HepG2 (cell line): ENCODE data around the gene HSPA14. TPM values are rescaled to one million over a fixed set of nuclear protein-coding genes. Genes with fewer than 3 reads are reported as not detected.

Experiments
- BRCA1 ChIP-seq: sonication (generic); formaldehyde crosslinking; IDR thresholded peaks from 2 replicates; pipeline ENCODE4 v1.4.0; 2020; ENCODE audit warnings: missing genetic modification reagents
- CHD2 ChIP-seq: IDR thresholded peaks from 2 replicates; pipeline ENCODE4 v1.6.1; 2011; ENCODE audit warnings: low read depth, low read length, improper control_type of control experiment
- CREBL2 ChIP-seq: sonication (generic); formaldehyde crosslinking; IDR thresholded peaks from 2 replicates; pipeline ENCODE4 v1.8.1; 2023; ENCODE audit warnings: missing genetic modification reagents, mild to moderate bottlenecking, borderline replicate concordance
- ELF1 ChIP-seq: sonication (generic); formaldehyde crosslinking; IDR thresholded peaks from 2 replicates; pipeline ENCODE4 v1.4.0; 2020; ENCODE audit warnings: missing genetic modification reagents
- GTF3A ChIP-seq: sonication (generic); formaldehyde crosslinking; conservative IDR thresholded peaks from 2 replicates; pipeline ENCODE4 v1.4.0; 2020; ENCODE audit warnings: mild to moderate bottlenecking, missing genetic modification reagents
- HDAC2 ChIP-seq: sonication (generic); formaldehyde crosslinking; IDR thresholded peaks from 2 replicates; pipeline ENCODE4 v1.4.0; 2020; ENCODE audit warnings: missing genetic modification reagents
- HOMEZ ChIP-seq: IDR thresholded peaks from 2 replicates; pipeline ENCODE4 v1.6.1; 2016; ENCODE audit warnings: low read depth
- KAT2B ChIP-seq: fragments of 150-350 bp; IDR thresholded peaks from 2 replicates; pipeline ENCODE4 v1.6.1; 2014; ENCODE audit warnings: low read depth, low read length, borderline replicate concordance
- KLF12 ChIP-seq: sonication (generic); formaldehyde crosslinking; IDR thresholded peaks from 2 replicates; pipeline ENCODE4 v1.4.0; 2020; ENCODE audit warnings: missing genetic modification reagents, borderline replicate concordance
- NR0B2 ChIP-seq: sonication (generic); formaldehyde crosslinking; IDR thresholded peaks from 2 replicates; pipeline ENCODE4 v1.4.0; 2020; ENCODE audit warnings: mild to moderate bottlenecking, missing genetic modification reagents
- PHF8 ChIP-seq: sonication (generic); formaldehyde crosslinking; IDR thresholded peaks from 2 replicates; pipeline ENCODE4 v1.5.0; 2020; ENCODE audit warnings: missing genetic modification reagents
- RBAK ChIP-seq: sonication (generic); formaldehyde crosslinking; IDR thresholded peaks from 2 replicates; pipeline ENCODE4 v1.5.1; 2020; ENCODE audit warnings: mild to moderate bottlenecking, missing genetic modification reagents
- RORA ChIP-seq: sonication (generic); formaldehyde crosslinking; IDR thresholded peaks from 2 replicates; pipeline ENCODE4 v1.5.0; 2020; ENCODE audit warnings: mild to moderate bottlenecking, missing genetic modification reagents, moderate library complexity
- SNAI1 ChIP-seq: sonication (generic); formaldehyde crosslinking; IDR thresholded peaks from 2 replicates; pipeline ENCODE4 v1.5.0; 2020; ENCODE audit warnings: mild to moderate bottlenecking, missing genetic modification reagents, borderline replicate concordance
- SNAPC2 ChIP-seq: sonication (generic); formaldehyde crosslinking; IDR thresholded peaks from 2 replicates; pipeline ENCODE4 v1.8.1; 2022; ENCODE audit warnings: mild to moderate bottlenecking, missing genetic modification reagents
- SOX6 ChIP-seq, 2 experiments: fragments of 450-650 bp in 1 of 2; sonication (generic) in 1 of 2; formaldehyde crosslinking in 1 of 2; IDR thresholded peaks; 2 replicates each; pipeline versions ENCODE4 v1.4.0 to v1.6.1; 2017 to 2020; ENCODE audit warnings: antibody characterized with exemption in 1 of 2, mild to moderate bottlenecking in 1 of 2, missing genetic modification reagents in 1 of 2
- STAT5B ChIP-seq: sonication (generic); formaldehyde crosslinking; IDR thresholded peaks from 2 replicates; pipeline ENCODE4 v1.4.0; 2020; ENCODE audit warnings: missing genetic modification reagents
- TSC22D2 ChIP-seq: sonication (generic); formaldehyde crosslinking; IDR thresholded peaks from 2 replicates; pipeline ENCODE4 v1.5.1; 2020; ENCODE audit warnings: missing genetic modification reagents, mild to moderate bottlenecking, borderline replicate concordance
- YEATS2 ChIP-seq: sonication (generic); formaldehyde crosslinking; IDR thresholded peaks from 2 replicates; pipeline ENCODE4 v1.4.0; 2020; ENCODE audit warnings: missing genetic modification reagents, borderline replicate concordance
- ZFP41 ChIP-seq: sonication (generic); formaldehyde crosslinking; IDR thresholded peaks from 2 replicates; pipeline ENCODE4 v1.4.0; 2020; ENCODE audit warnings: mild to moderate bottlenecking, missing genetic modification reagents, borderline replicate concordance
- ZNF230 ChIP-seq: sonication (generic); formaldehyde crosslinking; IDR thresholded peaks from 2 replicates; pipeline ENCODE4 v1.4.0; 2020; ENCODE audit warnings: mild to moderate bottlenecking, missing genetic modification reagents
- ZNF33A ChIP-seq: sonication (generic); formaldehyde crosslinking; IDR thresholded peaks from 2 replicates; pipeline ENCODE4 v1.5.1; 2020; ENCODE audit warnings: missing genetic modification reagents, mild to moderate bottlenecking, moderate library complexity, borderline replicate concordance
- ZNF354B ChIP-seq: sonication (generic); formaldehyde crosslinking; IDR thresholded peaks from 2 replicates; pipeline ENCODE4 v1.8.0; 2022; ENCODE audit warnings: mild to moderate bottlenecking, missing genetic modification reagents
- ZNF367 ChIP-seq: sonication (generic); formaldehyde crosslinking; IDR thresholded peaks from 2 replicates; pipeline ENCODE4 v1.4.0; 2020; ENCODE audit warnings: missing genetic modification reagents, borderline replicate concordance
- ZNF382 ChIP-seq: sonication (generic); formaldehyde crosslinking; IDR thresholded peaks from 2 replicates; pipeline ENCODE4 v1.5.0; 2020; ENCODE audit warnings: missing genetic modification reagents, mild to moderate bottlenecking, borderline replicate concordance
- ZNF674 ChIP-seq: sonication (generic); formaldehyde crosslinking; IDR thresholded peaks from 2 replicates; pipeline ENCODE4 v1.5.0; 2020; ENCODE audit warnings: low read depth, mild to moderate bottlenecking, missing genetic modification reagents
- ZNF792 ChIP-seq: IDR thresholded peaks from 2 replicates; pipeline ENCODE4 v1.6.1; 2016
- polyA plus RNA-seq, 8 experiments: library from polyadenylated mRNA; depleted of rRNA in 3 of 8; stranded (reverse) in 7 of 8; unstranded in 1 of 8; fragments of >200 nt; fragmentation: Illumina TruSeq in 4 of 8; extraction: Trizol in 4 of 8; gene quantifications; 2 replicates each; pipeline versions ENCODE4 v1.2.1 to v1.2.3, GENCODE V29; 2011 to 2016; ENCODE audit warnings: low read depth in 4 of 8, missing spikeins in 1 of 8, mixed read lengths in 1 of 8; ENCODE audit not compliant: insufficient read depth in 1 of 8
- total RNA-seq, 5 experiments: library from RNA; depleted of rRNA; stranded (reverse); fragments of >200 nt; fragmentation: Illumina TruSeq; extraction: Trizol; gene quantifications; 2 replicates each; pipeline ENCODE4 v1.2.3, GENCODE V29; 2016; ENCODE audit warnings: low read depth in 1 of 5
- TF ChIP-seq, protein P1 (sequence below): sonication (generic); formaldehyde crosslinking; IDR thresholded peaks from 2 replicates; pipeline ENCODE4 v1.5.1; 2020; ENCODE audit warnings: mild to moderate bottlenecking, missing genetic modification reagents, moderate library complexity

The HSPA14 gene
- total and polyA plus RNA-seq, 2 of the 13 experiments (the other 11 are each of a cell fraction or from before 2014, with no cell fraction given): 10.7 to 29.8 TPM

GRCh38 chr10:14837757-14838581 is at the start of gene HSPA14, which contains the start of the genes CDNF and MSANTD7 (continued):
- no peak for TF ChIP-seq SNAI1 (CRISPR knock-in tag)
- peak; percentile 85 for TF ChIP-seq ELF1 (CRISPR knock-in tag)
- TF ChIP-seq CREBL2 (CRISPR knock-in tag): 0 out of 2 replicates have a peak, but pooled peaks have one; percentile 51
- TF ChIP-seq ZNF230: no peak; the same call in 1 of the 2 replicates
- TF ChIP-seq ZNF354B: no peak
- TF ChIP-seq GTF3A (CRISPR knock-in tag): no peak; the same call in 1 of the 2 replicates
- TF ChIP-seq KLF12 (CRISPR knock-in tag): peak; percentile 69; the same call in 1 of the 2 replicates
- TF ChIP-seq, protein P1, sequence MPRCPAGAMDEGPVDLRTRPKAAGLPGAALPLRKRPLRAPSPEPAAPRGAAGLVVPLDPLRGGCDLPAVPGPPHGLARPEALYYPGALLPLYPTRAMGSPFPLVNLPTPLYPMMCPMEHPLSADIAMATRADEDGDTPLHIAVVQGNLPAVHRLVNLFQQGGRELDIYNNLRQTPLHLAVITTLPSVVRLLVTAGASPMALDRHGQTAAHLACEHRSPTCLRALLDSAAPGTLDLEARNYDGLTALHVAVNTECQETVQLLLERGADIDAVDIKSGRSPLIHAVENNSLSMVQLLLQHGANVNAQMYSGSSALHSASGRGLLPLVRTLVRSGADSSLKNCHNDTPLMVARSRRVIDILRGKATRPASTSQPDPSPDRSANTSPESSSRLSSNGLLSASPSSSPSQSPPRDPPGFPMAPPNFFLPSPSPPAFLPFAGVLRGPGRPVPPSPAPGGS (CRISPR knock-in tag): peak; percentile 21; the same call in 1 of the 2 replicates
- no peak for TF ChIP-seq ZNF792
- TF ChIP-seq ZNF367 (CRISPR knock-in tag): no peak; the same call in 1 of the 2 replicates
- no peak for TF ChIP-seq TSC22D2 (CRISPR knock-in tag)
- TF ChIP-seq ZNF382 (CRISPR knock-in tag): no peak
- no peak for TF ChIP-seq SOX6 (IDR thresholded peaks at IDR 0.05)
- peak; percentile 65 for TF ChIP-seq SOX6 (CRISPR knock-in tag; IDR thresholded peaks at IDR 0.05)
- TF ChIP-seq RBAK (CRISPR knock-in tag): 0 out of 2 replicates have a peak, but pooled peaks have one; percentile 36
- no peak for TF ChIP-seq ZNF674 (CRISPR knock-in tag)
- no peak for TF ChIP-seq SNAPC2
- peak; percentile 91 for TF ChIP-seq YEATS2 (CRISPR knock-in tag)
- peak; percentile 70; the same call in 1 of the 2 replicates for TF ChIP-seq ZFP41
- TF ChIP-seq NR0B2 (CRISPR knock-in tag): peak; percentile 58; the same call in 1 of the 2 replicates
- no peak for TF ChIP-seq ZNF33A (CRISPR knock-in tag)
- 0 out of 2 replicates have a peak, but pooled peaks have one; percentile 85 for TF ChIP-seq BRCA1
- TF ChIP-seq PHF8: peak; percentile 93
- peak; percentile 85 for TF ChIP-seq CHD2
- TF ChIP-seq KAT2B: no peak
- TF ChIP-seq STAT5B (CRISPR knock-in tag): no peak
- TF ChIP-seq HOMEZ (CRISPR knock-in tag): no peak
- peak; percentile 63; the same call in 1 of the 2 replicates for TF ChIP-seq HDAC2 (CRISPR knock-in tag)
- TF ChIP-seq RORA (CRISPR knock-in tag): no peak
